GM12878 (cell line): ENCODE results near the gene KCNV2. TPM values are rescaled to one million over a fixed set of nuclear protein-coding genes. Genes with fewer than 3 reads are reported as not detected.

Source experiments
- ATAC-seq: fragments of 200-7000 bp; cut with Tn5 transposase; 3 replicates; pipeline ENCODE4 v1.9.1; 2020; ENCODE audit warnings: mild to moderate bottlenecking, moderate library complexity
- BruUV-seq: library from RNA; stranded (reverse); fragments of 400-500 nt; replicated peaks from 2 replicates; lab custom pipeline; 2021; lab: Mats Ljungman, UMichigan
- CTCF ChIA-PET: fragments of 300-600 bp; sonication (Branson Sonifier 250); formaldehyde crosslinking; extraction: SDS; loops from one replicate; lab custom pipeline; 2021; ENCODE audit warnings: inconsistent platforms; lab: Yijun Ruan, JAX
- POLR2A ChIA-PET: fragments of 350-600 bp; formaldehyde crosslinking; extraction: SDS; loops from one replicate; lab custom pipeline; 2021; ENCODE audit warnings: inconsistent platforms; lab: Charles Lee
- RAD21 ChIA-PET: fragments of 300-600 bp; sonication (Branson Sonifier 250); formaldehyde crosslinking; loops from one replicate; lab custom pipeline; 2023; ENCODE audit warnings: antibody characterized with exemption; ENCODE audit not compliant: unreplicated experiment; lab: Charles Lee
- SMC1A ChIA-PET: fragments of 300-600 bp; sonication (Branson Sonifier 250); formaldehyde crosslinking; loops from one replicate; lab custom pipeline; 2023; ENCODE audit not compliant: unreplicated experiment, uncharacterized antibody; lab: Charles Lee
- DNase-seq: peaks from one replicate; pipeline ENCODE4 v3.0.0-alpha.2; 2011; ENCODE audit warnings: low read depth, low spot score
- FAIRE-seq: peaks from 3 replicates; lab custom pipeline; 2011; peaks lifted over from hg19 to GRCh38; lab: Jason Lieb, UNC
- H2AFZ ChIP-seq: 2 replicates; pipeline ENCODE4 v1.6.0; 2011; ENCODE audit warnings: low read depth, low read length, control low read depth; ENCODE audit not compliant: control insufficient read depth
- H3K27ac ChIP-seq: 2 replicates; pipeline ENCODE4 v1.5.1; 2011; ENCODE audit warnings: control low read depth; ENCODE audit not compliant: control insufficient read depth, insufficient read depth
- H3K27me3 ChIP-seq, 2 experiments: replicated peaks in 1 of 2; 2 replicates each; pipeline versions ENCODE4 v1.6.0 to v1.6.1; 2011; ENCODE audit warnings: low read length in 1 of 2; ENCODE audit not compliant: control insufficient read depth in 2 of 2, insufficient read depth in 2 of 2
- H3K36me3 ChIP-seq, 2 experiments: 2 replicates each; pipeline ENCODE4 v1.5.1; 2011; ENCODE audit warnings: low read length in 1 of 2; ENCODE audit not compliant: control insufficient read depth in 2 of 2, insufficient read depth in 2 of 2
- H3K4me1 ChIP-seq: 2 replicates; pipeline ENCODE4 v1.6.1; 2011; ENCODE audit warnings: mild to moderate bottlenecking, low read length, moderate library complexity, mixed read lengths; ENCODE audit not compliant: control insufficient read depth, insufficient read depth
- H3K4me2 ChIP-seq: 2 replicates; pipeline ENCODE4 v1.6.0; 2011; ENCODE audit warnings: control low read depth; ENCODE audit not compliant: control insufficient read depth, insufficient read depth
- H3K4me3 ChIP-seq: fragments of 200-600 bp; sonication (generic); 2 replicates; pipeline ENCODE4 v1.5.1; 2016
- H3K79me2 ChIP-seq: 2 replicates; pipeline ENCODE4 v1.6.0; 2011; ENCODE audit warnings: low read length; ENCODE audit not compliant: control insufficient read depth, insufficient read depth
- H3K9ac ChIP-seq: 2 replicates; pipeline ENCODE4 v1.8.0; 2011; ENCODE audit warnings: low read length, control low read depth, mixed read lengths; ENCODE audit not compliant: control insufficient read depth, insufficient read depth
- H3K9me3 ChIP-seq: replicated peaks from 3 replicates; pipeline ENCODE4 v1.5.1; 2011; ENCODE audit warnings: mild to moderate bottlenecking, low read length; ENCODE audit not compliant: control insufficient read depth, insufficient read depth
- H4K20me1 ChIP-seq: 2 replicates; pipeline ENCODE4 v1.6.0; 2011; ENCODE audit not compliant: control insufficient read depth, insufficient read depth
- DPF2 ChIP-seq: fragments of 450-650 bp; IDR thresholded peaks from 2 replicates; pipeline ENCODE4 v1.6.1; 2017; ENCODE audit warnings: mild to moderate bottlenecking
- LARP7 ChIP-seq: fragments of 450-650 bp; IDR thresholded peaks from 2 replicates; pipeline ENCODE4 v1.6.1; 2017; ENCODE audit warnings: mild to moderate bottlenecking
- MTA3 ChIP-seq: IDR thresholded peaks from 2 replicates; pipeline ENCODE4 v1.6.1; 2012; ENCODE audit warnings: low read length, inconsistent platforms, borderline replicate concordance
- NR2C1 ChIP-seq: fragments of 450-650 bp; IDR thresholded peaks from 2 replicates; pipeline ENCODE4 v1.6.1; 2017; ENCODE audit warnings: antibody characterized with exemption, mild to moderate bottlenecking, moderate library complexity
- POU2F2 ChIP-seq: IDR thresholded peaks from 3 replicates; pipeline ENCODE4 v1.6.1; 2011; ENCODE audit warnings: low read depth, mild to moderate bottlenecking, low read length, borderline replicate concordance
- RAD21 ChIP-seq: IDR thresholded peaks from 2 replicates; pipeline ENCODE4 v1.6.1; 2011; ENCODE audit warnings: mild to moderate bottlenecking, low read depth, low read length, moderate library complexity; ENCODE audit not compliant: insufficient read depth
- RB1 ChIP-seq: fragments of 450-650 bp; formaldehyde crosslinking; IDR thresholded peaks from 2 replicates; pipeline ENCODE4 v1.6.1; 2017; ENCODE audit warnings: mild to moderate bottlenecking, borderline replicate concordance
- SREBF1 ChIP-seq: IDR thresholded peaks from 2 replicates; pipeline ENCODE4 v1.6.1; 2012; ENCODE audit warnings: mild to moderate bottlenecking, low read length
- STAT1 ChIP-seq: fragments of 450-650 bp; conservative IDR thresholded peaks from 2 replicates; pipeline ENCODE4 v1.6.1; 2014; ENCODE audit warnings: antibody characterized with exemption, mild to moderate bottlenecking
- STAT3 ChIP-seq: IDR thresholded peaks from 2 replicates; pipeline ENCODE4 v1.6.1; 2011; ENCODE audit warnings: low read depth, low read length, improper control_type of control experiment
- WRNIP1 ChIP-seq: IDR thresholded peaks from 2 replicates; pipeline ENCODE4 v1.6.1; 2011; ENCODE audit warnings: low read depth, low read length, improper control_type of control experiment, borderline replicate concordance
- ZNF24 ChIP-seq: fragments of 450-650 bp; IDR thresholded peaks from 2 replicates; pipeline ENCODE4 v1.6.1; 2017; ENCODE audit warnings: antibody characterized with exemption, mild to moderate bottlenecking
- WGBS: methylation state at CpG from one replicate; pipeline ENCODE4 v1.1.6; 2016; ENCODE audit warnings: low lambda C conversion rate; ENCODE audit not compliant: insufficient replicate concordance, insufficient coverage; ENCODE audit errors: missing lambda C conversion rate; 5-methylcytosine and 5-hydroxymethylcytosine counted together
- in situ Hi-C: fragments of 300-500 bp; cut with MboI; formaldehyde crosslinking; loops from 9 replicates; pipeline ENCODE4 v1.14.3; 2018; ENCODE audit warnings: mixed read lengths
- intact Hi-C: fragments of 100-400 bp; cut with micrococcal nuclease; formaldehyde crosslinking; loops from one replicate; pipeline ENCODE4 v1.14.2; 2022; ENCODE audit not compliant: unreplicated experiment
- polyA plus RNA-seq, 11 experiments: library from polyadenylated mRNA; depleted of rRNA in 4 of 11; unstranded in 6 of 11; stranded (reverse) in 5 of 11; fragments of >200 nt; fragmentation: Nextera tagmentation in 4 of 11; fragmentation: Illumina TruSeq in 1 of 11; extraction: Ambion mirVana in 4 of 11; extraction: Trizol in 1 of 11; gene quantifications; 1 replicate in 1 of 11; 2 replicates in 10 of 11; pipeline versions ENCODE4 v1.2.1 to v1.2.3, GENCODE V29; 2011 to 2016; ENCODE audit warnings: inconsistent platforms in 2 of 11, missing spikeins in 2 of 11, low read depth in 1 of 11
- total RNA-seq, 4 experiments: library from RNA; depleted of rRNA in 3 of 4; stranded (reverse); fragments of >200 nt in 3 of 4; fragmentation: Illumina TruSeq in 1 of 4; extraction: Trizol in 1 of 4; gene quantifications; 2 replicates each; pipeline versions ENCODE4 v1.2.1 to v1.2.3, GENCODE V29; 2013 to 2021
- TF ChIP-seq, protein P1 (sequence below): fragments of 450-650 bp; IDR thresholded peaks from 2 replicates; pipeline ENCODE4 v1.6.1; 2016; ENCODE audit warnings: mild to moderate bottlenecking
- TF ChIP-seq, protein P2 (sequence below): IDR thresholded peaks from 2 replicates; pipeline ENCODE4 v1.6.1; 2011; ENCODE audit warnings: borderline replicate concordance, low read depth, mild to moderate bottlenecking, moderate library complexity, low read length; ENCODE audit not compliant: insufficient read depth, poor library complexity, severe bottlenecking
- TF ChIP-seq, protein P3 (sequence below): fragments of 450-650 bp; IDR thresholded peaks from 2 replicates; pipeline ENCODE4 v1.6.1; 2016; ENCODE audit warnings: mild to moderate bottlenecking, moderate library complexity, borderline replicate concordance
- TF ChIP-seq, protein P4 (sequence below): fragments of 450-650 bp; IDR thresholded peaks from 2 replicates; pipeline ENCODE4 v1.6.1; 2014; ENCODE audit warnings: mild to moderate bottlenecking

The KCNV2 gene
- total and polyA plus RNA-seq, 10 of the 15 experiments (the other 5 are each of a cell fraction or from before 2014, with no cell fraction given): 0.04 to 0.37 (median 0.09) TPM; not detected in 4

- no peak for TF ChIP-seq RAD21
- TF ChIP-seq WRNIP1: no peak
Measured at GRCh38 chr9:2711716-2712115, 5.6 kb upstream of the KCNV2 start (continued).

DNA sequence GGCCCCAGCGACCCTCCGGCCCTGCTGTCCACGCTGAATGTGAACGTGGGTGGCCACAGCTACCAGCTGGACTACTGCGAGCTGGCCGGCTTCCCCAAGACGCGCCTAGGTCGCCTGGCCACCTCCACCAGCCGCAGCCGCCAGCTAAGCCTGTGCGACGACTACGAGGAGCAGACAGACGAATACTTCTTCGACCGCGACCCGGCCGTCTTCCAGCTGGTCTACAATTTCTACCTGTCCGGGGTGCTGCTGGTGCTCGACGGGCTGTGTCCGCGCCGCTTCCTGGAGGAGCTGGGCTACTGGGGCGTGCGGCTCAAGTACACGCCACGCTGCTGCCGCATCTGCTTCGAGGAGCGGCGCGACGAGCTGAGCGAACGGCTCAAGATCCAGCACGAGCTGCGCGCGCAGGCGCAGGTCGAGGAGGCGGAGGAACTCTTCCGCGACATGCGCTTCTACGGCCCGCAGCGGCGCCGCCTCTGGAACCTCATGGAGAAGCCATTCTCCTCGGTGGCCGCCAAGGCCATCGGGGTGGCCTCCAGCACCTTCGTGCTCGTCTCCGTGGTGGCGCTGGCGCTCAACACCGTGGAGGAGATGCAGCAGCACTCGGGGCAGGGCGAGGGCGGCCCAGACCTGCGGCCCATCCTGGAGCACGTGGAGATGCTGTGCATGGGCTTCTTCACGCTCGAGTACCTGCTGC is 839 bp downstream of the KCNV2 start:
- Histone ChIP-seq H2AFZ (no peak overlapping the region), H3K4me2 (no peak overlapping the region), H3K27ac (no peak overlapping the region), H3K9ac (no peak overlapping the region), H4K20me1 (no peaks in the 10 kb centered on the region), H3K4me1 (no peaks in the 10 kb centered on the region), H3K4me3 (no peak overlapping the region), H3K27me3 (no peaks in the 10 kb centered on the region), H3K9me3 (no peaks in the 10 kb centered on the region; the same call in 2 of the 3 replicates), H3K36me3 (peaks cover 0 to 3% of the 10 kb centered on the region in 2 experiments; a peak in 2 of 4 replicates), H3K79me2 (no peaks in the 10 kb centered on the region)
- SMC1A ChIA-PET: no interaction called here
- DNase-seq: no peak
- no peak for ATAC-seq
- POLR2A ChIA-PET: no interaction called here
- 97% methylated on average over 54 of the region's 69 CpGs for WGBS
- in situ Hi-C loops: no loop called here
- RAD21 ChIA-PET: no interaction called here
- CTCF ChIA-PET: interaction anchor here (1.1 kb wide), 1 partner anchor 9 kb away, joined by 3 read pairs; no protein-coding TSS in a partner anchor
- intact Hi-C loops: no loop called here
- no peak for FAIRE-seq
- BruUV-seq: no TSS peak
- no peak for TF ChIP-seq POU2F2
- TF ChIP-seq, protein P1, sequence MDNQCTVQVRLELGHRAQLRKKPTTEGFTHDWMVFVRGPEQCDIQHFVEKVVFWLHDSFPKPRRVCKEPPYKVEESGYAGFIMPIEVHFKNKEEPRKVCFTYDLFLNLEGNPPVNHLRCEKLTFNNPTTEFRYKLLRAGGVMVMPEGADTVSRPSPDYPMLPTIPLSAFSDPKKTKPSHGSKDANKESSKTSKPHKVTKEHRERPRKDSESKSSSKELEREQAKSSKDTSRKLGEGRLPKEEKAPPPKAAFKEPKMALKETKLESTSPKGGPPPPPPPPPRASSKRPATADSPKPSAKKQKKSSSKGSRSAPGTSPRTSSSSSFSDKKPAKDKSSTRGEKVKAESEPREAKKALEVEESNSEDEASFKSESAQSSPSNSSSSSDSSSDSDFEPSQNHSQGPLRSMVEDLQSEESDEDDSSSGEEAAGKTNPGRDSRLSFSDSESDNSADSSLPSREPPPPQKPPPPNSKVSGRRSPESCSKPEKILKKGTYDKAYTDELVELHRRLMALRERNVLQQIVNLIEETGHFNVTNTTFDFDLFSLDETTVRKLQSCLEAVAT: no peak
- no peak for TF ChIP-seq LARP7
- TF ChIP-seq STAT3: no peak
- TF ChIP-seq MTA3: no peak
- TF ChIP-seq, protein P2, sequence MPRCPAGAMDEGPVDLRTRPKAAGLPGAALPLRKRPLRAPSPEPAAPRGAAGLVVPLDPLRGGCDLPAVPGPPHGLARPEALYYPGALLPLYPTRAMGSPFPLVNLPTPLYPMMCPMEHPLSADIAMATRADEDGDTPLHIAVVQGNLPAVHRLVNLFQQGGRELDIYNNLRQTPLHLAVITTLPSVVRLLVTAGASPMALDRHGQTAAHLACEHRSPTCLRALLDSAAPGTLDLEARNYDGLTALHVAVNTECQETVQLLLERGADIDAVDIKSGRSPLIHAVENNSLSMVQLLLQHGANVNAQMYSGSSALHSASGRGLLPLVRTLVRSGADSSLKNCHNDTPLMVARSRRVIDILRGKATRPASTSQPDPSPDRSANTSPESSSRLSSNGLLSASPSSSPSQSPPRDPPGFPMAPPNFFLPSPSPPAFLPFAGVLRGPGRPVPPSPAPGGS: no peak
- no peak for TF ChIP-seq NR2C1
- TF ChIP-seq, protein P3, sequence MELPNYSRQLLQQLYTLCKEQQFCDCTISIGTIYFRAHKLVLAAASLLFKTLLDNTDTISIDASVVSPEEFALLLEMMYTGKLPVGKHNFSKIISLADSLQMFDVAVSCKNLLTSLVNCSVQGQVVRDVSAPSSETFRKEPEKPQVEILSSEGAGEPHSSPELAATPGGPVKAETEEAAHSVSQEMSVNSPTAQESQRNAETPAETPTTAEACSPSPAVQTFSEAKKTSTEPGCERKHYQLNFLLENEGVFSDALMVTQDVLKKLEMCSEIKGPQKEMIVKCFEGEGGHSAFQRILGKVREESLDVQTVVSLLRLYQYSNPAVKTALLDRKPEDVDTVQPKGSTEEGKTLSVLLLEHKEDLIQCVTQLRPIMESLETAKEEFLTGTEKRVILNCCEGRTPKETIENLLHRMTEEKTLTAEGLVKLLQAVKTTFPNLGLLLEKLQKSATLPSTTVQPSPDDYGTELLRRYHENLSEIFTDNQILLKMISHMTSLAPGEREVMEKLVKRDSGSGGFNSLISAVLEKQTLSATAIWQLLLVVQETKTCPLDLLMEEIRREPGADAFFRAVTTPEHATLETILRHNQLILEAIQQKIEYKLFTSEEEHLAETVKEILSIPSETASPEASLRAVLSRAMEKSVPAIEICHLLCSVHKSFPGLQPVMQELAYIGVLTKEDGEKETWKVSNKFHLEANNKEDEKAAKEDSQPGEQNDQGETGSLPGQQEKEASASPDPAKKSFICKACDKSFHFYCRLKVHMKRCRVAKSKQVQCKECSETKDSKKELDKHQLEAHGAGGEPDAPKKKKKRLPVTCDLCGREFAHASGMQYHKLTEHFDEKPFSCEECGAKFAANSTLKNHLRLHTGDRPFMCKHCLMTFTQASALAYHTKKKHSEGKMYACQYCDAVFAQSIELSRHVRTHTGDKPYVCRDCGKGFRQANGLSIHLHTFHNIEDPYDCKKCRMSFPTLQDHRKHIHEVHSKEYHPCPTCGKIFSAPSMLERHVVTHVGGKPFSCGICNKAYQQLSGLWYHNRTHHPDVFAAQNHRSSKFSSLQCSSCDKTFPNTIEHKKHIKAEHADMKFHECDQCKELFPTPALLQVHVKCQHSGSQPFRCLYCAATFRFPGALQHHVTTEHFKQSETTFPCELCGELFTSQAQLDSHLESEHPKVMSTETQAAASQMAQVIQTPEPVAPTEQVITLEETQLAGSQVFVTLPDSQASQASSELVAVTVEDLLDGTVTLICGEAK: no peak
- TF ChIP-seq STAT1: no peak
- TF ChIP-seq ZNF24: no peak
- TF ChIP-seq SREBF1: no peak
- TF ChIP-seq DPF2: no peak
- TF ChIP-seq, protein P4, sequence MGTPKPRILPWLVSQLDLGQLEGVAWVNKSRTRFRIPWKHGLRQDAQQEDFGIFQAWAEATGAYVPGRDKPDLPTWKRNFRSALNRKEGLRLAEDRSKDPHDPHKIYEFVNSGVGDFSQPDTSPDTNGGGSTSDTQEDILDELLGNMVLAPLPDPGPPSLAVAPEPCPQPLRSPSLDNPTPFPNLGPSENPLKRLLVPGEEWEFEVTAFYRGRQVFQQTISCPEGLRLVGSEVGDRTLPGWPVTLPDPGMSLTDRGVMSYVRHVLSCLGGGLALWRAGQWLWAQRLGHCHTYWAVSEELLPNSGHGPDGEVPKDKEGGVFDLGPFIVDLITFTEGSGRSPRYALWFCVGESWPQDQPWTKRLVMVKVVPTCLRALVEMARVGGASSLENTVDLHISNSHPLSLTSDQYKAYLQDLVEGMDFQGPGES: no peak
- no peak for TF ChIP-seq RB1
